WTC11 (cell line): Measurements from ENCODE around the gene BATF. TPM values are rescaled to one million over a fixed set of nuclear protein-coding genes. Genes with fewer than 3 reads are reported as not detected.

ENCODE experiments used
- ATAC-seq: fragments of 200-7000 bp; cut with Tn5 transposase; 2 replicates; pipeline ENCODE4 v1.10.0; 2021; ENCODE audit warnings: mild to moderate bottlenecking, moderate library complexity
- CTCF ChIA-PET: fragments of 300-600 bp; sonication (Branson Sonifier 250); formaldehyde crosslinking; loops from one replicate; lab custom pipeline; 2021; ENCODE audit warnings: antibody characterized with exemption; lab: Charles Lee
- POLR2A ChIA-PET: fragments of 350-600 bp; sonication (Branson Sonifier 250); formaldehyde crosslinking; loops from one replicate; lab custom pipeline; 2021; ENCODE audit warnings: antibody characterized with exemption; lab: Charles Lee
- DNase-seq: peaks from one replicate; pipeline ENCODE4 v3.0.0; 2021; ENCODE audit warnings: low spot score
- H3K27ac Mint-ChIP-seq: 2 replicates; pipeline ENCODE4 v1.8.0; 2021; ENCODE audit warnings: mixed read lengths
- H3K27me3 Mint-ChIP-seq: 2 replicates; pipeline ENCODE4 v1.8.0; 2021; ENCODE audit warnings: low read depth, mild to moderate bottlenecking, moderate library complexity, mixed read lengths
- H3K36me3 Mint-ChIP-seq: 2 replicates; pipeline ENCODE4 v1.8.0; 2021; ENCODE audit warnings: mixed read lengths
- H3K4me1 Mint-ChIP-seq: 2 replicates; pipeline ENCODE4 v1.8.0; 2022; ENCODE audit warnings: mixed read lengths
- H3K4me3 Mint-ChIP-seq: 2 replicates; pipeline ENCODE4 v1.8.0; 2021; ENCODE audit warnings: mild to moderate bottlenecking, moderate library complexity, mixed read lengths
- H3K9me3 Mint-ChIP-seq: 2 replicates; pipeline ENCODE4 v1.8.0; 2021; ENCODE audit warnings: mixed read lengths
- CREB1 ChIP-seq: sonication (generic); formaldehyde crosslinking; IDR thresholded peaks from 2 replicates; pipeline ENCODE4 v1.8.0; 2023; ENCODE audit warnings: mild to moderate bottlenecking, missing genetic modification reagents
- ESRRA ChIP-seq: sonication (generic); formaldehyde crosslinking; IDR thresholded peaks from 2 replicates; pipeline ENCODE4 v1.8.1; 2022; ENCODE audit warnings: mild to moderate bottlenecking, missing genetic modification reagents, borderline replicate concordance
- FOXK1 ChIP-seq: sonication (generic); formaldehyde crosslinking; IDR thresholded peaks from 2 replicates; pipeline ENCODE4 v1.8.0; 2022; ENCODE audit warnings: mild to moderate bottlenecking, moderate library complexity, missing genetic modification reagents
- GRHL2 ChIP-seq: fragments of 250-450 bp; sonication (Bioruptor Pico); IDR thresholded peaks from 2 replicates; pipeline ENCODE4 v1.8.0; 2022; ENCODE audit warnings: mild to moderate bottlenecking, moderate library complexity; ENCODE audit not compliant: insufficient replicate concordance, severe bottlenecking
- HMGA2 ChIP-seq: fragments of 250-450 bp; sonication (Bioruptor Pico); IDR thresholded peaks from 2 replicates; pipeline ENCODE4 v1.4.0; 2021; ENCODE audit warnings: mild to moderate bottlenecking, moderate library complexity
- KAT7 ChIP-seq: sonication (generic); formaldehyde crosslinking; IDR thresholded peaks from 2 replicates; pipeline ENCODE4 v1.8.1; 2023; ENCODE audit warnings: missing genetic modification reagents, mild to moderate bottlenecking, borderline replicate concordance
- NR1H2 ChIP-seq: sonication (generic); formaldehyde crosslinking; IDR thresholded peaks from 2 replicates; pipeline ENCODE4 v1.9.0; 2021; ENCODE audit warnings: mild to moderate bottlenecking, moderate library complexity, missing genetic modification reagents
- SMAD4 ChIP-seq: sonication (generic); formaldehyde crosslinking; IDR thresholded peaks from 2 replicates; pipeline ENCODE4 v1.8.0; 2022; ENCODE audit warnings: mild to moderate bottlenecking, missing genetic modification reagents
- ZNF121 ChIP-seq: sonication (generic); formaldehyde crosslinking; IDR thresholded peaks from 2 replicates; pipeline ENCODE4 v1.8.0; 2023; ENCODE audit warnings: missing genetic modification reagents
- ZNF138 ChIP-seq: sonication (generic); formaldehyde crosslinking; conservative IDR thresholded peaks from 2 replicates; pipeline ENCODE4 v1.8.1; 2022; ENCODE audit warnings: mild to moderate bottlenecking, moderate library complexity, missing genetic modification reagents
- ZNF219 ChIP-seq: sonication (generic); formaldehyde crosslinking; IDR thresholded peaks from 2 replicates; pipeline ENCODE4 v1.8.0; 2023; ENCODE audit warnings: missing genetic modification reagents, mild to moderate bottlenecking, borderline replicate concordance
- ZNF423 ChIP-seq: fragments of 250-450 bp; sonication (Bioruptor Pico); IDR thresholded peaks from 2 replicates; pipeline ENCODE4 v2.1.2; 2022; ENCODE audit warnings: mild to moderate bottlenecking, moderate library complexity
- total RNA-seq: library from RNA; stranded (reverse); gene quantifications from 3 replicates; pipeline ENCODE4 v1.2.3, GENCODE V29; 2021
- TF ChIP-seq, protein P1 (sequence below): sonication (generic); formaldehyde crosslinking; IDR thresholded peaks from 2 replicates; pipeline ENCODE4 v1.8.0; 2023; ENCODE audit warnings: missing genetic modification reagents, mild to moderate bottlenecking, borderline replicate concordance
- TF ChIP-seq, protein P2 (sequence below): sonication (generic); formaldehyde crosslinking; conservative IDR thresholded peaks from 2 replicates; pipeline ENCODE4 v1.8.1; 2023; ENCODE audit warnings: mild to moderate bottlenecking, low read depth, missing genetic modification reagents, moderate library complexity

Gene BATF
- total RNA-seq, 1 experiment from 2014 or later = not detected

DNA sequence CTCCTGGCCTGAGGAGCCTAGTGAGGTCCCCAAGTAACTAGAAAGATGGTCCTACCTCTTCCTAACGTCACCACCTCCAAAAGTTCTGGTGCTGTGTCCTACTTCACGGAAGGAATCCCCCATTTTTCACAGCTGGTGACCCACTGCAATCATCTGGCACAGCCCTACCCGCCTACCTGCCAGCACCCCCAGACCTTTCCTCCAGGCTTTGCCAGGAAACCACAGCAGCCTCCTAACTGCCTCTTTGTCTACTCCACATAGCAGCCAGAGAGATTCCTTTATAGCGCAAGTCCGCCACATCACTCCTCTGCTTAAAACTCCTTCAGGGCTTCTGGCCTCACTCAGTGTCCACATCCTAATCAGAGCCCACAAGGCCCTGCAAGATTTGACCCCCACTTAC, 42.8 kb downstream of the BATF start:
- CTCF ChIA-PET = no interaction called here
- Mint-ChIP-seq H3K27me3 (peaks cover 4% of the 10 kb centered on the region; the same call in 1 of the 2 replicates), H3K27ac (no peak overlapping the region), H3K4me1 (peaks cover 16% of the 10 kb centered on the region), H3K4me3 (no peak overlapping the region), H3K9me3 (no peaks in the 10 kb centered on the region), H3K36me3 (no peaks in the 10 kb centered on the region)
- POLR2A ChIA-PET = no interaction called here
- DNase-seq (no peak), ATAC-seq (no peak)
- no peak for TF ChIP-seq CREB1 (CRISPR knock-in tag)
- no peak for TF ChIP-seq SMAD4 (CRISPR knock-in tag)
- no peak for TF ChIP-seq FOXK1 (CRISPR knock-in tag)
- no peak for TF ChIP-seq ESRRA
- TF ChIP-seq NR1H2 = no peak

DNA sequence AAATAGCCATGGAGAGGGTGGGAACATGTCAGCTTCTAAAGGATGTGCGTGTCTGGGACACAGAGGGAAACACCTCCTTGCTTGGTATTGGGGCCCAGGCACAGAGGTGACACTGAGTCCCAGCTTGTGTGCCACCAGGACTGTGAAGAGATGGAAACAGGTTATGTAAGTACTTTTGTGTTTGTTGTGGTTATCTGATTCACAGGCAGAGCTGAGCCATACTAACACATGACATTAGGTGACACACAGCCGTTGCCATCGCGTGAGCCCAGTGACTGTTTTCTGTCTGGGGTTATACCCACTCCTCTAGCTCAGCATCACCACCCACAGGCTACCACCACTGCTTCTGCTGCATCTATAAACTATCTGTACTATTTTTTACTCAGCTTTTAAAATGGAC, 44.1 kb downstream of the BATF start:
- Mint-ChIP-seq H3K9me3 (no peaks in the 10 kb centered on the region), H3K27me3 (peaks cover 2% of the 10 kb centered on the region; the same call in 1 of the 2 replicates), H3K4me3 (no peak overlapping the region), H3K36me3 (no peaks in the 10 kb centered on the region), H3K4me1 (peaks cover 5% of the 10 kb centered on the region; the same call in 1 of the 2 replicates), H3K27ac (no peak overlapping the region; the same call in 1 of the 2 replicates)
- ChIA-PET CTCF (no interaction called here), POLR2A (no interaction called here)
- ATAC-seq (no peak), DNase-seq (no peak)
- TF ChIP-seq ZNF423 = no peak
- TF ChIP-seq, protein P1, sequence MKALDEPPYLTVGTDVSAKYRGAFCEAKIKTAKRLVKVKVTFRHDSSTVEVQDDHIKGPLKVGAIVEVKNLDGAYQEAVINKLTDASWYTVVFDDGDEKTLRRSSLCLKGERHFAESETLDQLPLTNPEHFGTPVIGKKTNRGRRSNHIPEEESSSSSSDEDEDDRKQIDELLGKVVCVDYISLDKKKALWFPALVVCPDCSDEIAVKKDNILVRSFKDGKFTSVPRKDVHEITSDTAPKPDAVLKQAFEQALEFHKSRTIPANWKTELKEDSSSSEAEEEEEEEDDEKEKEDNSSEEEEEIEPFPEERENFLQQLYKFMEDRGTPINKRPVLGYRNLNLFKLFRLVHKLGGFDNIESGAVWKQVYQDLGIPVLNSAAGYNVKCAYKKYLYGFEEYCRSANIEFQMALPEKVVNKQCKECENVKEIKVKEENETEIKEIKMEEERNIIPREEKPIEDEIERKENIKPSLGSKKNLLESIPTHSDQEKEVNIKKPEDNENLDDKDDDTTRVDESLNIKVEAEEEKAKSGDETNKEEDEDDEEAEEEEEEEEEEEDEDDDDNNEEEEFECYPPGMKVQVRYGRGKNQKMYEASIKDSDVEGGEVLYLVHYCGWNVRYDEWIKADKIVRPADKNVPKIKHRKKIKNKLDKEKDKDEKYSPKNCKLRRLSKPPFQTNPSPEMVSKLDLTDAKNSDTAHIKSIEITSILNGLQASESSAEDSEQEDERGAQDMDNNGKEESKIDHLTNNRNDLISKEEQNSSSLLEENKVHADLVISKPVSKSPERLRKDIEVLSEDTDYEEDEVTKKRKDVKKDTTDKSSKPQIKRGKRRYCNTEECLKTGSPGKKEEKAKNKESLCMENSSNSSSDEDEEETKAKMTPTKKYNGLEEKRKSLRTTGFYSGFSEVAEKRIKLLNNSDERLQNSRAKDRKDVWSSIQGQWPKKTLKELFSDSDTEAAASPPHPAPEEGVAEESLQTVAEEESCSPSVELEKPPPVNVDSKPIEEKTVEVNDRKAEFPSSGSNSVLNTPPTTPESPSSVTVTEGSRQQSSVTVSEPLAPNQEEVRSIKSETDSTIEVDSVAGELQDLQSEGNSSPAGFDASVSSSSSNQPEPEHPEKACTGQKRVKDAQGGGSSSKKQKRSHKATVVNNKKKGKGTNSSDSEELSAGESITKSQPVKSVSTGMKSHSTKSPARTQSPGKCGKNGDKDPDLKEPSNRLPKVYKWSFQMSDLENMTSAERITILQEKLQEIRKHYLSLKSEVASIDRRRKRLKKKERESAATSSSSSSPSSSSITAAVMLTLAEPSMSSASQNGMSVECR (CRISPR knock-in tag) = no peak

GRCh38 chr14:75566752-75567151, 44.5 kb downstream of the BATF start:
- DNase-seq = no peak
- no peak overlapping the region for H3K4me3 Mint-ChIP-seq
- peaks cover 2% of the 10 kb centered on the region; the same call in 1 of the 2 replicates for H3K27me3 Mint-ChIP-seq
- no peak overlapping the region; the same call in 1 of the 2 replicates for H3K27ac Mint-ChIP-seq
- no peaks in the 10 kb centered on the region for H3K36me3 Mint-ChIP-seq
- peaks cover 5% of the 10 kb centered on the region; the same call in 1 of the 2 replicates for H3K4me1 Mint-ChIP-seq
- ATAC-seq = no peak
- no peak for TF ChIP-seq NR1H2
- no peak for TF ChIP-seq ZNF121 (CRISPR knock-in tag)
- TF ChIP-seq, protein P1 (CRISPR knock-in tag) = no peak
- no peak for TF ChIP-seq KAT7 (CRISPR knock-in tag)
- TF ChIP-seq, protein P2, sequence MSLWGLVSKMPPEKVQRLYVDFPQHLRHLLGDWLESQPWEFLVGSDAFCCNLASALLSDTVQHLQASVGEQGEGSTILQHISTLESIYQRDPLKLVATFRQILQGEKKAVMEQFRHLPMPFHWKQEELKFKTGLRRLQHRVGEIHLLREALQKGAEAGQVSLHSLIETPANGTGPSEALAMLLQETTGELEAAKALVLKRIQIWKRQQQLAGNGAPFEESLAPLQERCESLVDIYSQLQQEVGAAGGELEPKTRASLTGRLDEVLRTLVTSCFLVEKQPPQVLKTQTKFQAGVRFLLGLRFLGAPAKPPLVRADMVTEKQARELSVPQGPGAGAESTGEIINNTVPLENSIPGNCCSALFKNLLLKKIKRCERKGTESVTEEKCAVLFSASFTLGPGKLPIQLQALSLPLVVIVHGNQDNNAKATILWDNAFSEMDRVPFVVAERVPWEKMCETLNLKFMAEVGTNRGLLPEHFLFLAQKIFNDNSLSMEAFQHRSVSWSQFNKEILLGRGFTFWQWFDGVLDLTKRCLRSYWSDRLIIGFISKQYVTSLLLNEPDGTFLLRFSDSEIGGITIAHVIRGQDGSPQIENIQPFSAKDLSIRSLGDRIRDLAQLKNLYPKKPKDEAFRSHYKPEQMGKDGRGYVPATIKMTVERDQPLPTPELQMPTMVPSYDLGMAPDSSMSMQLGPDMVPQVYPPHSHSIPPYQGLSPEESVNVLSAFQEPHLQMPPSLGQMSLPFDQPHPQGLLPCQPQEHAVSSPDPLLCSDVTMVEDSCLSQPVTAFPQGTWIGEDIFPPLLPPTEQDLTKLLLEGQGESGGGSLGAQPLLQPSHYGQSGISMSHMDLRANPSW (CRISPR knock-in tag) = no peak
- TF ChIP-seq FOXK1 (CRISPR knock-in tag) = no peak
- no peak for TF ChIP-seq HMGA2 (CRISPR knock-in tag)
- no peak for TF ChIP-seq GRHL2
- no peak for TF ChIP-seq ZNF138 (CRISPR knock-in tag)
- TF ChIP-seq ZNF219 = no peak
- H3K9me3 Mint-ChIP-seq = no peaks in the 10 kb centered on the region
- POLR2A ChIA-PET = no interaction called here
- CTCF ChIA-PET = no interaction called here
